Mesothelial cell of epicardium (in vitro differentiated cells): ENCODE measurements around the gene ZNFX1. TPM values are rescaled to one million over a fixed set of nuclear protein-coding genes. Genes with fewer than 3 reads are reported as not detected.

Experiments
- DNase-seq, 2 experiments: peaks; one replicate each; pipeline ENCODE4 v3.0.0; 2021; ENCODE audit warnings: low spot score in 2 of 2; ENCODE audit not compliant: unreplicated experiment in 2 of 2
- H3K27ac Mint-ChIP-seq: 2 replicates; pipeline ENCODE4 v1.8.0; 2021; ENCODE audit warnings: mixed read lengths
- H3K27me3 Mint-ChIP-seq: 2 replicates; pipeline ENCODE4 v1.8.0; 2021; ENCODE audit warnings: low read depth, mixed read lengths
- H3K36me3 Mint-ChIP-seq: 2 replicates; pipeline ENCODE4 v1.8.0; 2021; ENCODE audit warnings: mixed read lengths
- H3K4me1 Mint-ChIP-seq: 2 replicates; pipeline ENCODE4 v1.8.0; 2021; ENCODE audit warnings: mixed read lengths
- H3K4me3 Mint-ChIP-seq: 2 replicates; pipeline ENCODE4 v1.8.0; 2021; ENCODE audit warnings: mild to moderate bottlenecking, moderate library complexity, mixed read lengths
- H3K9me3 Mint-ChIP-seq: 2 replicates; pipeline ENCODE4 v1.8.0; 2021; ENCODE audit warnings: mixed read lengths
- CTCF ChIP-seq: fragments of 200-600 bp; sonication (generic); IDR thresholded peaks from one replicate; pipeline ENCODE4 v1.5.0; 2021; ENCODE audit warnings: antibody characterized with exemption; ENCODE audit not compliant: unreplicated experiment
- total RNA-seq: library from RNA; stranded (reverse); gene quantifications from 3 replicates; pipeline ENCODE4 v1.2.1, GENCODE V29; 2021

Gene ZNFX1
- total RNA-seq, 1 donor from 2014 or later: 16.8 TPM

GRCh38 chr20:49247792-49248191 is 30.1 kb downstream of the ZNFX1 start:
- Mint-ChIP-seq H3K36me3 (peaks cover 37% of the 10 kb centered on the region), H3K27me3 (no peaks in the 10 kb centered on the region), H3K27ac (no peak overlapping the region), H3K4me1 (no peaks in the 10 kb centered on the region), H3K4me3 (no peak overlapping the region), H3K9me3 (no peaks in the 10 kb centered on the region)
- DNase-seq: no peak
- TF ChIP-seq CTCF: no peak

GRCh38 chr20:49247169-49247723 is 30.6 kb downstream of the ZNFX1 start:
- Mint-ChIP-seq H3K27ac (no peak overlapping the region), H3K27me3 (no peaks in the 10 kb centered on the region), H3K9me3 (no peaks in the 10 kb centered on the region), H3K4me1 (no peaks in the 10 kb centered on the region), H3K4me3 (no peak overlapping the region), H3K36me3 (peaks cover 34% of the 10 kb centered on the region)
- no peak for DNase-seq
- TF ChIP-seq CTCF: no peak

GRCh38 chr20:49245921-49246740 is 31.7 kb downstream of the ZNFX1 start:
- H3K27me3 Mint-ChIP-seq: no peaks in the 10 kb centered on the region
- H3K36me3 Mint-ChIP-seq: peaks cover 30% of the 10 kb centered on the region
- no peak for DNase-seq
- peak; percentile 21 for TF ChIP-seq CTCF
- H3K27ac Mint-ChIP-seq: peak overlapping the region; percentile 27
- H3K9me3 Mint-ChIP-seq: no peaks in the 10 kb centered on the region
- H3K4me1 Mint-ChIP-seq: no peaks in the 10 kb centered on the region
- H3K4me3 Mint-ChIP-seq: no peak overlapping the region

GRCh38 chr20:49237531-49237930 is 40.3 kb downstream of the ZNFX1 start:
- Mint-ChIP-seq H3K4me3 (no peak overlapping the region), H3K27me3 (no peaks in the 10 kb centered on the region), H3K4me1 (no peaks in the 10 kb centered on the region), H3K27ac (no peak overlapping the region), H3K36me3 (peaks cover 48% of the 10 kb centered on the region), H3K9me3 (no peaks in the 10 kb centered on the region)
- TF ChIP-seq CTCF: no peak
- DNase-seq: no peak

- no peaks in the 10 kb centered on the region for H3K27me3 Mint-ChIP-seq
- H3K4me3 Mint-ChIP-seq: no peak overlapping the region
- no peak overlapping the region for H3K27ac Mint-ChIP-seq
- no peak for TF ChIP-seq CTCF
- no peaks in the 10 kb centered on the region for H3K9me3 Mint-ChIP-seq
- peaks cover 47% of the 10 kb centered on the region for H3K36me3 Mint-ChIP-seq
- DNase-seq: no peak
- peaks cover 2% of the 10 kb centered on the region for H3K4me1 Mint-ChIP-seq
Measured at GRCh38 chr20:49236301-49236700, 41.6 kb downstream of the ZNFX1 start.
